ENCODE results near the gene IRF4.

DNA sequence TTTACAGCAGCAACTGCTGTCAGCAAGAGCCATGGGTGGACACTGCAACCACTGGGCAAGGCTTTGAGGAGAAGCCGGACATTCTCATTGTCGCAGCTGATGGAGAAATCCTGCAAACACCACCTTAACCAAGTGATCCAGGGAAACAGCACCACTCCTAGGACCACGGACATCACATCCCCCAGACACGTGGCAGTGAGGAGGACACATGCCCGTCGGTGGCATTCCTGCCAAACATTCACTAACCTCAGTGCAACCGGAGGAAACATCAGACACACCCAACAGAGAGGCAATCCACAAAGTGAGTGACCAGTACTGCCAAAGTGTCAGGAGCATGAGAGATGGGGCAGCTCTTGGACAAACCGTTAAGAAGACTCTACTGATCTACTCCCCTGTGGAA is 16.6 kb upstream of the IRF4 start:
- TF ChIP-seq CTCF (IDR thresholded peaks at IDR 0.05 in 4 of 5, conservative IDR thresholded peaks at IDR 0.05 in 1 of 5) (no peak), POLR2A (IDR thresholded peaks at IDR 0.05) (no peak)

Measured in gastrocnemius medialis (tissue), 4 donors.